22Rv1 (cell line): ENCODE measurements around the gene MS4A10.

Experiments
- H3K27ac ChIP-seq: fragments of 450-650 bp; 2 replicates; pipeline ENCODE4 v1.5.1; 2017
- ZFX ChIP-seq: fragments of 450-650 bp; IDR thresholded peaks from 2 replicates; pipeline ENCODE4 v1.6.1; 2017; ENCODE audit warnings: antibody characterized with exemption, borderline replicate concordance
- TF ChIP-seq, protein P1 (sequence below): fragments of 450-650 bp; IDR thresholded peaks from 2 replicates; pipeline ENCODE4 v1.5.1; 2017; ENCODE audit warnings: mild to moderate bottlenecking

Gene MS4A10

DNA sequence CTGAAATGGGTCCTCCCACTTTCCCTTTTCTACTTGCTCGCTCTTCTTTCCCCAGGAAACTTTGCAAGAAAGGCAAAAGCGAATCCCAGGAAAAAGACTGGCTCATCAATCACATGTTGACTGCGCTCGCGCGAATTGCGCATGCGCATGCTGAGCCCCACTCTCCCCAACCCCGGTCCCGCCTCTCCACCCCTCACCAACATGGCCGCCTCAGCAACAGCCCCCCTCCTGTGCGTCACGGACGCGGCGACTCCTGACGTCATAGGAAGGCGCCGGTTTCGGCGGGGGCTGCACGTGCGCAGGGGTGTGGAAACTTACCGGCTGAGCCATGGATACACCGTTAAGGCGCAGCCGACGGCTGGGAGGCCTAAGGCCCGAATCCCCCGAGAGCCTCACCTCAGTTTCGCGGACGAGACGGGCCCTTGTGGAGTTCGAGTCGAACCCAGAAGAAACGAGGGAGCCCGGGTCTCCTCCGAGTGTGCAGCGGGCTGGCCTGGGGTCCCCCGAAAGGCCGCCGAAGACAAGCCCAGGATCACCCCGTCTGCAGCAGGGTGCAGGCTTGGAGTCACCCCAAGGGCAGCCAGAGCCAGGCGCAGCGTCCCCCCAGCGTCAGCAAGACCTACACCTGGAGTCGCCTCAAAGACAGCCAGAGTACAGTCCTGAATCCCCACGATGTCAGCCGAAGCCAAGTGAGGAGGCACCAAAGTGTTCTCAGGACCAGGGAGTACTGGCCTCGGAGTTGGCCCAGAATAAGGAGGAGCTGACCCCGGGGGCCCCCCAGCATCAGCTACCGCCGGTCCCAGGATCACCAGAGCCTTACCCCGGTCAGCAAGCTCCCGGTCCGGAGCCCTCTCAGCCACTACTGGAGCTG, 56.9 kb downstream of the MS4A10 start, which contains the start of gene CCDC86:
Gene CCDC86 (plus strand): TSS at position 317 of the 871 bp plus-strand sequence. CDS start 12 bp downstream, at position 329.
- peak within 1 kb of the TSS; percentile 50 for H3K27ac ChIP-seq
- no peak for TF ChIP-seq ZFX
- TF ChIP-seq, protein P1, sequence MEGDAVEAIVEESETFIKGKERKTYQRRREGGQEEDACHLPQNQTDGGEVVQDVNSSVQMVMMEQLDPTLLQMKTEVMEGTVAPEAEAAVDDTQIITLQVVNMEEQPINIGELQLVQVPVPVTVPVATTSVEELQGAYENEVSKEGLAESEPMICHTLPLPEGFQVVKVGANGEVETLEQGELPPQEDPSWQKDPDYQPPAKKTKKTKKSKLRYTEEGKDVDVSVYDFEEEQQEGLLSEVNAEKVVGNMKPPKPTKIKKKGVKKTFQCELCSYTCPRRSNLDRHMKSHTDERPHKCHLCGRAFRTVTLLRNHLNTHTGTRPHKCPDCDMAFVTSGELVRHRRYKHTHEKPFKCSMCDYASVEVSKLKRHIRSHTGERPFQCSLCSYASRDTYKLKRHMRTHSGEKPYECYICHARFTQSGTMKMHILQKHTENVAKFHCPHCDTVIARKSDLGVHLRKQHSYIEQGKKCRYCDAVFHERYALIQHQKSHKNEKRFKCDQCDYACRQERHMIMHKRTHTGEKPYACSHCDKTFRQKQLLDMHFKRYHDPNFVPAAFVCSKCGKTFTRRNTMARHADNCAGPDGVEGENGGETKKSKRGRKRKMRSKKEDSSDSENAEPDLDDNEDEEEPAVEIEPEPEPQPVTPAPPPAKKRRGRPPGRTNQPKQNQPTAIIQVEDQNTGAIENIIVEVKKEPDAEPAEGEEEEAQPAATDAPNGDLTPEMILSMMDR: no peak

DNA sequence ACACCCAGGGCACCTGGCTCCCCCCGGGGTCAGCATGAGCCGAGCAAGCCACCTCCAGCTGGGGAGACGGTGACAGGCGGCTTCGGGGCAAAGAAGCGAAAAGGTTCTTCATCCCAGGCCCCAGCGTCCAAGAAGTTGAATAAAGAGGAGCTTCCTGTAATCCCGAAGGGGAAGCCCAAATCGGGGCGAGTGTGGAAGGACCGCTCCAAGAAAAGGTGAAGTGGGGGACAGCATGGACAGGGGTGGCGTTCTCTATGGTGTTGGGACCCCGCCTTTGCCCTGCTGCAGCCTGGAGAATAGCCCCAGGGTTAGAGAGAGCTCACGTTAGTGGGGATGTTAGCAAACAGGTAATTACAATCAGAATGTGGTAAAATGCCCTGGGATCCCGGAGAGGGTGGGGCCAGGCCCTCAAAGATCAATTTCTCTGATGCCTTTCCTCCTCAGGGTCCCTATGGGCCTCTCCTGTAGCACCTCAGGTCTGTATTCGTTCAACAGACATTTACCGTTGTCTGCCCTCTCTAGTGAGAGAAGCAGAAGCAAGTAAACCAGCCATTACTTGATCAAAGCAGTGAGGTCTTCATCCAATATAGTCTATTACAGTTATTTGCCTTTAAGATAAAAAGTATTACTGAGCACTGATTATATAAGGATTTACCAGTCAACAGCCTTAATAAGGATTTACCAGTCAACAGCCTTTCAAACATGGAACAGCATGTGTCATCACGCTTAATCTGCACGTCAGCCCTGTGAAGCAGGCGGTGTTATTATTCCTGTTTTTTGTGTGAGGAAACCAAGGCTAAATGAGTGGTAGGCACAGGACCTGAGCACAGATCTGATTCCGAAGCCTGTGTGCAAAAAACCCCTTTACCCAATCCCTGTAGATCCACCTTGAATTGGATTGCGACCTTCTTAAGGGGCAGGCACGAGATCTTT, 57.8 kb downstream of the MS4A10 start:
- peak overlapping the region; percentile 50 for H3K27ac ChIP-seq
- TF ChIP-seq, protein P1: no peak
- TF ChIP-seq ZFX: no peak

DNA sequence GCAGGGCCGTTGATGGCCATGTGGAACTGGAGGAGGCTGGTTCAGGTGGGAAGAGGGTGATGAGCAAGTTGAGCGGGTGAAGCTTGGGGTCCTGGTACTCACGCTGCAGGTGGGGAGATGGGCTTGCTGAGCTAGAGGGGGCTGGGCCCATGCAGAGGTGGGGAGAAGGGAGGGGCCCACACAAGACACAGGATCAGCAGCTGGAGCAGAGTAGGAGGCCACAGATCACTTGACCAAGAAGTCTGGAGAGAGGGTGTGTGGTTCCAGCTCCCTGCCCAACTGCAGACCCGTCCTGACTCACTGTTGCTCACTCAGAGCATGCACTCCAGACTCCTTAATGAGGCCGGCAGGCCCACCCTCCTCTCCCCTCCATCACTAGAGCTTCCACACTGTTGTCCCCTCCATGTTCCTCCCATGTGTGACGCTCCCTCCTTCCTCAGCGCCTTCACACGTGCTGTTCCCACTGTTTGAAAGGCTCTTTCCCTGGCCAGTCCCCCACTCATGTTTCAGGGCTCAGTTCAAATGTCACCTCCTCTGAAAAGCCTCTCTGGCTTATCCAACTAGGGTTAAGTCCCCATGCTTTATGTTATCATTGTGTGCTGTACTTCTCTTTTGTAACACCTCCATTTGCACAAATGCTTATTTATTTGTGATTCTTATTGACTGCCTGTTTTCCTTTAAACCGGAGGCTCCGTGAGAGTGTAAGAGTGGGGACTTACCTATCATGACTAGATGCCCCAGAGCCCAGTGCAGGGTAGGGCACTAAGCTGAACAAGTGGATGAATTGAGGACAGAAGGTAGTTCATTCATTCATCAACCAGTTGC, 59.1 kb downstream of the MS4A10 start:
- no peak overlapping the region for H3K27ac ChIP-seq
- TF ChIP-seq, protein P1: no peak
- TF ChIP-seq ZFX: no peak

DNA sequence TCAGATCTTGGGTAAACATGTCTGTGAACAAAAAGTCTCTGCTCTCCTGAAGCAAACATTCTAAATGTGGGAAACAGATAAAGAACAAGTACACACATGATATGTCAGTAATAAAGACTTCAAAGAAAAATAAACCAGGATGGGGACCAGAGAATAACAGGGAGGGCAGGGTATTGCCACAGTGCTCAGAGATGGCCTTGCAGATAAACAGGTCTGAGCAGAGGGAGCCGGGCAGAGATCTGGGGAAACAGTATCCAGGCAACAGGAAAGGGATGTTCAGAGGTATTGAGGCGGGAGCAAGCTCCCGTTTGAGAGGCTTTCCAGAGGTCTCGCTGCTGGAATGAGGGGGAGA, 59.7 kb downstream of the MS4A10 start:
- no peak overlapping the region for H3K27ac ChIP-seq
- TF ChIP-seq, protein P1: no peak
- TF ChIP-seq ZFX: no peak

DNA sequence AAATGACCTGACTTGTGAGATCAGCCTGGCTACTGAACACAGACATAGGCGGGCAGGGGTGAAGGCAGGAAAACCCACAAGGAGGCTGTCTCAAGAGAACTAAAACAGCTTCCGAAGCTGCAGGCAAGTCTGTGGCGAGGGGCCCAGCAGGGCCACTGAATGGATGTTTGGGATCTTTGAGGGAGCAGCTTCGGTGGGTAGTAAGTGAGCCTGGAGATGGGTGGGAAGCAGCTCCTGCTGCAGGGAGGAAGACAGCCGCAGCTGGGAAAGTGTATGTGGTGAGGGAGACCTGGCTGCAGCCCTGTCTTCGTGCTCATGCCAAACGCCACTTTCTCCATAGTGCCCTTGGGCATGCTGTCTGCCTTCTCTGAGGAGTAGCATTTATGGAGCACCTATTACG, 60.2 kb downstream of the MS4A10 start:
- H3K27ac ChIP-seq: no peak overlapping the region
- TF ChIP-seq ZFX: no peak
- TF ChIP-seq, protein P1: no peak

DNA sequence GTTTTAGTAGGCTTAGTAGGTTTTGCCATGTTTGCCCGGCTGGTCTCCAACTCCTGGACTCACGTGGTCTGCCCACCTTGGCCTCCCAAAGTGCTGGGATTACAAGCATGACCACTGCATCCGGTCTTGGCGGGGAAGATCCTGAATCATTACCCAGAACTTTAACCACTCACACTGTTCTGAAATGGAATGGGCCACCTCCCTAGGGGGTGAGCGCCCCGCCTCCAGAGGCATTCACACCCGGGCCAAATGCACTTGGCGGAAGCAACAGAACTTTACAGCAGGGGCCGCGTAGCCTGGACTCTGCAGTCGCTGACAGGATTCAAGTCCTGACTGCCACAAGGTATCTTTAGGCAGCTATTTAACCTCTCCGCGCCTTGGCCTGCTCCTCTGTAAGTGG, 62.1 kb downstream of the MS4A10 start:
- TF ChIP-seq, protein P1: no peak
- TF ChIP-seq ZFX: no peak
- H3K27ac ChIP-seq: no peak overlapping the region
